ENCODE measurements around the gene GOT2. TPM values are rescaled to one million over a fixed set of nuclear protein-coding genes. Genes with fewer than 3 reads are reported as not detected.

GOT2 gene
- total RNA-seq, 1 experiment from 2014 or later = 64.0 TPM

DNA sequence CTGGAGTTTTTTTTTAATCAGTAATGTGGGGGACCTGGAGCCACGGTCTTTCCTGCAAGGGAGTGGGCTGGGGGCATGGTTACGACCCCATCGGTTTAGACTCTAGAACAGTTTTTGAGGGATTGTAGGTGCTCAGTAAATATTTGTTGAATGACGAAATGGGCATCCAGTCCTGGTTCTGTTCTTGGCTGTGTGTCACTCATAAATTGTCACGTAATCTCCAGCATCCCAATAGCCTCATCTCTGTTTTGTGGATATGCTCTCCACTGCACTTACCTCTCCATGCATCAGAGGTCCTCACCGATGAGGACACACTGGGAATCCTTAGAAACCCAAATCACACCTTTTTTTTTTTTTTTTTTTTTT lies 49.0 kb downstream of the GOT2 start:
- peak overlapping the region; percentile 87 for H3K4me3 ChIP-seq (ENCODE audit: low read depth in 2 of 2, low read length in 2 of 2)
- H3K4me1 ChIP-seq (ENCODE audit: control insufficient read depth, insufficient read depth, low read length) = peaks cover 7% of the 10 kb centered on the region
- no TSS peak for BruUV-seq (replicated peaks)
- ChIA-PET CTCF (interaction anchor here (0.8 kb wide), 1 partner anchor 71 kb away, joined by 4 read pairs; no protein-coding TSS in a partner anchor), POLR2A (no interaction called here)
- in situ Hi-C loops (cut with HindIII; ENCODE audit: low pct_unique_long_range_greater_than_20kb, low sequenced_read_pairs) (no loop called here), intact Hi-C loops (cut with micrococcal nuclease; ENCODE audit: unreplicated experiment) (no loop called here)
- peak overlapping the region; percentile 84; the same call in 1 of the 2 replicates for H3K27ac ChIP-seq (ENCODE audit: low read length)
- DNase-seq (ENCODE audit: low read depth, low spot score) (no peak), ATAC-seq (no peak)
- no peaks in the 10 kb centered on the region for H3K9me3 ChIP-seq (ENCODE audit: control insufficient read depth, insufficient read depth, low read depth, low read length)
- H3K36me3 ChIP-seq (ENCODE audit: control insufficient read depth, insufficient read depth, low read length) = no peaks in the 10 kb centered on the region; the same call in 1 of the 2 replicates
- TF ChIP-seq, protein P1, sequence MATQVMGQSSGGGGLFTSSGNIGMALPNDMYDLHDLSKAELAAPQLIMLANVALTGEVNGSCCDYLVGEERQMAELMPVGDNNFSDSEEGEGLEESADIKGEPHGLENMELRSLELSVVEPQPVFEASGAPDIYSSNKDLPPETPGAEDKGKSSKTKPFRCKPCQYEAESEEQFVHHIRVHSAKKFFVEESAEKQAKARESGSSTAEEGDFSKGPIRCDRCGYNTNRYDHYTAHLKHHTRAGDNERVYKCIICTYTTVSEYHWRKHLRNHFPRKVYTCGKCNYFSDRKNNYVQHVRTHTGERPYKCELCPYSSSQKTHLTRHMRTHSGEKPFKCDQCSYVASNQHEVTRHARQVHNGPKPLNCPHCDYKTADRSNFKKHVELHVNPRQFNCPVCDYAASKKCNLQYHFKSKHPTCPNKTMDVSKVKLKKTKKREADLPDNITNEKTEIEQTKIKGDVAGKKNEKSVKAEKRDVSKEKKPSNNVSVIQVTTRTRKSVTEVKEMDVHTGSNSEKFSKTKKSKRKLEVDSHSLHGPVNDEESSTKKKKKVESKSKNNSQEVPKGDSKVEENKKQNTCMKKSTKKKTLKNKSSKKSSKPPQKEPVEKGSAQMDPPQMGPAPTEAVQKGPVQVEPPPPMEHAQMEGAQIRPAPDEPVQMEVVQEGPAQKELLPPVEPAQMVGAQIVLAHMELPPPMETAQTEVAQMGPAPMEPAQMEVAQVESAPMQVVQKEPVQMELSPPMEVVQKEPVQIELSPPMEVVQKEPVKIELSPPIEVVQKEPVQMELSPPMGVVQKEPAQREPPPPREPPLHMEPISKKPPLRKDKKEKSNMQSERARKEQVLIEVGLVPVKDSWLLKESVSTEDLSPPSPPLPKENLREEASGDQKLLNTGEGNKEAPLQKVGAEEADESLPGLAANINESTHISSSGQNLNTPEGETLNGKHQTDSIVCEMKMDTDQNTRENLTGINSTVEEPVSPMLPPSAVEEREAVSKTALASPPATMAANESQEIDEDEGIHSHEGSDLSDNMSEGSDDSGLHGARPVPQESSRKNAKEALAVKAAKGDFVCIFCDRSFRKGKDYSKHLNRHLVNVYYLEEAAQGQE (IDR thresholded peaks at IDR 0.05; ENCODE audit: insufficient read depth in 1 of 2, low read depth in 2 of 2, low read length in 1 of 2) = no peak
- TF ChIP-seq TCF7L2 (IDR thresholded peaks at IDR 0.05; ENCODE audit: low read depth, low read length) (no peak), POLR2AphosphoS5 (IDR thresholded peaks at IDR 0.05; ENCODE audit: low read depth, low read length) (no peak), SIN3A (IDR thresholded peaks at IDR 0.05; ENCODE audit: borderline replicate concordance, insufficient read depth, low read depth, low read length) (no peak)
- TF ChIP-seq, protein P2, sequence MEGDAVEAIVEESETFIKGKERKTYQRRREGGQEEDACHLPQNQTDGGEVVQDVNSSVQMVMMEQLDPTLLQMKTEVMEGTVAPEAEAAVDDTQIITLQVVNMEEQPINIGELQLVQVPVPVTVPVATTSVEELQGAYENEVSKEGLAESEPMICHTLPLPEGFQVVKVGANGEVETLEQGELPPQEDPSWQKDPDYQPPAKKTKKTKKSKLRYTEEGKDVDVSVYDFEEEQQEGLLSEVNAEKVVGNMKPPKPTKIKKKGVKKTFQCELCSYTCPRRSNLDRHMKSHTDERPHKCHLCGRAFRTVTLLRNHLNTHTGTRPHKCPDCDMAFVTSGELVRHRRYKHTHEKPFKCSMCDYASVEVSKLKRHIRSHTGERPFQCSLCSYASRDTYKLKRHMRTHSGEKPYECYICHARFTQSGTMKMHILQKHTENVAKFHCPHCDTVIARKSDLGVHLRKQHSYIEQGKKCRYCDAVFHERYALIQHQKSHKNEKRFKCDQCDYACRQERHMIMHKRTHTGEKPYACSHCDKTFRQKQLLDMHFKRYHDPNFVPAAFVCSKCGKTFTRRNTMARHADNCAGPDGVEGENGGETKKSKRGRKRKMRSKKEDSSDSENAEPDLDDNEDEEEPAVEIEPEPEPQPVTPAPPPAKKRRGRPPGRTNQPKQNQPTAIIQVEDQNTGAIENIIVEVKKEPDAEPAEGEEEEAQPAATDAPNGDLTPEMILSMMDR (IDR thresholded peaks at IDR 0.05) = no peak
- no peaks in the 10 kb centered on the region for H3K27me3 ChIP-seq (ENCODE audit: control insufficient read depth, insufficient read depth, low read length)

DNA sequence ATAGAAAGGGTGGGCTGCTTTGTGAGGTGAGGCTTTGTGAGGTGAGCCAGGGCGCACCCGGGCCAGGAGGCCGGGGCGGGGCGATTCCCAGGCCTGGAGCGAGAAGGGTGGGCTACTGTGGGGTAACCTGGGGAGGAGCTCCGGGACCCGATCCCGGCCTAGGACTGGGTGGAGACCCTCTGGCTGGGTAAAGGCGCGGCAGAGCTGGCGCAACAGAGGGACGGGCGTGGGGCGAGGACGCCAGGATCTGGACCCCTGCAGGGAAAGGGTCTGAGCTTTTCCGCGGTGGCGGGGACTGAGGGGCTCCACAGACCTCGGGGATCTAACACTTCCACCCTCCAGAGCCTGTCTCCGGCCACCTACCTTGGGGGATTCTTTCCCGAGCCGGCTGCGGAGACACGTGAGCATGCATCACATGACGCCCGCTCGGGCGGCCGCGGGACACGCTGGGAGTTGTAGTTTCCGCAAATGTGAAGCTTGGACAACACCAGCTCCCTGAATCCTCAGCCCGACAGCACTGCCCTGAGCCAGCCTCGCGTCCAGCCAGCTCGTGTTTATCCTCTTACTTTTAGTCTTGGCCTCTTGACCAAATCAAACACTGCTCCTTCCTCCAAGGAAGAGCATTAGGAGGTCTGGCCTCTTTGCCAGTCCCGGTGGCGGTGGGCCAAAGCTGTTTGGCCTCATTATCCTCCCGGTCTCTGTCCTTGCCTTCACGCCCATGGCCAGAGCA lies 49.6 kb downstream of the GOT2 start, which contains the start of gene SLC38A7:
TSS of gene SLC38A7 (minus strand) at position 417 of the 730 bp plus-strand sequence. CDS start 4,644 bp downstream, outside the sequence.
- TF ChIP-seq SIN3A (IDR thresholded peaks at IDR 0.05; ENCODE audit: borderline replicate concordance, insufficient read depth, low read depth, low read length) = peak; percentile 84; the same call in 1 of the 2 replicates
- TF ChIP-seq, protein P2 (IDR thresholded peaks at IDR 0.05) = no peak
- peak; percentile 39 for DNase-seq (ENCODE audit: low read depth, low spot score)
- BruUV-seq (replicated peaks) = no TSS peak
- in situ Hi-C loops (cut with HindIII; ENCODE audit: low pct_unique_long_range_greater_than_20kb, low sequenced_read_pairs) (no loop called here), intact Hi-C loops (cut with micrococcal nuclease; ENCODE audit: unreplicated experiment) (no loop called here)
- Histone ChIP-seq H3K27ac (ENCODE audit: low read length) (peak within 1 kb of the TSS; percentile 84), H3K4me1 (ENCODE audit: control insufficient read depth, insufficient read depth, low read length) (peaks cover 7% of the 10 kb centered on the region), H3K9me3 (ENCODE audit: control insufficient read depth, insufficient read depth, low read depth, low read length) (no peaks in the 10 kb centered on the region), H3K4me3 (ENCODE audit: low read depth in 2 of 2, low read length in 2 of 2) (peak within 1 kb of the TSS; percentile 87), H3K36me3 (ENCODE audit: control insufficient read depth, insufficient read depth, low read length) (no peaks in the 10 kb centered on the region; the same call in 1 of the 2 replicates), H3K27me3 (ENCODE audit: control insufficient read depth, insufficient read depth, low read length) (no peaks in the 10 kb centered on the region)
- CTCF ChIA-PET = interaction anchor here (0.8 kb wide), 1 partner anchor 72 kb away, joined by 4 read pairs; no protein-coding TSS in a partner anchor
- POLR2A ChIA-PET = no interaction called here
- peak; percentile 99 for ATAC-seq

Measured in Panc1 (cell line).